ENCODE measurements around the gene DROSHA. TPM values are rescaled to one million over a fixed set of nuclear protein-coding genes. Genes with fewer than 3 reads are reported as not detected.
"Not testable (repeated sequence)": the region's sequence is repeated elsewhere in the genome, so short reads cannot be mapped to it uniquely, and the experiment has no call there.

DROSHA gene, protein sequence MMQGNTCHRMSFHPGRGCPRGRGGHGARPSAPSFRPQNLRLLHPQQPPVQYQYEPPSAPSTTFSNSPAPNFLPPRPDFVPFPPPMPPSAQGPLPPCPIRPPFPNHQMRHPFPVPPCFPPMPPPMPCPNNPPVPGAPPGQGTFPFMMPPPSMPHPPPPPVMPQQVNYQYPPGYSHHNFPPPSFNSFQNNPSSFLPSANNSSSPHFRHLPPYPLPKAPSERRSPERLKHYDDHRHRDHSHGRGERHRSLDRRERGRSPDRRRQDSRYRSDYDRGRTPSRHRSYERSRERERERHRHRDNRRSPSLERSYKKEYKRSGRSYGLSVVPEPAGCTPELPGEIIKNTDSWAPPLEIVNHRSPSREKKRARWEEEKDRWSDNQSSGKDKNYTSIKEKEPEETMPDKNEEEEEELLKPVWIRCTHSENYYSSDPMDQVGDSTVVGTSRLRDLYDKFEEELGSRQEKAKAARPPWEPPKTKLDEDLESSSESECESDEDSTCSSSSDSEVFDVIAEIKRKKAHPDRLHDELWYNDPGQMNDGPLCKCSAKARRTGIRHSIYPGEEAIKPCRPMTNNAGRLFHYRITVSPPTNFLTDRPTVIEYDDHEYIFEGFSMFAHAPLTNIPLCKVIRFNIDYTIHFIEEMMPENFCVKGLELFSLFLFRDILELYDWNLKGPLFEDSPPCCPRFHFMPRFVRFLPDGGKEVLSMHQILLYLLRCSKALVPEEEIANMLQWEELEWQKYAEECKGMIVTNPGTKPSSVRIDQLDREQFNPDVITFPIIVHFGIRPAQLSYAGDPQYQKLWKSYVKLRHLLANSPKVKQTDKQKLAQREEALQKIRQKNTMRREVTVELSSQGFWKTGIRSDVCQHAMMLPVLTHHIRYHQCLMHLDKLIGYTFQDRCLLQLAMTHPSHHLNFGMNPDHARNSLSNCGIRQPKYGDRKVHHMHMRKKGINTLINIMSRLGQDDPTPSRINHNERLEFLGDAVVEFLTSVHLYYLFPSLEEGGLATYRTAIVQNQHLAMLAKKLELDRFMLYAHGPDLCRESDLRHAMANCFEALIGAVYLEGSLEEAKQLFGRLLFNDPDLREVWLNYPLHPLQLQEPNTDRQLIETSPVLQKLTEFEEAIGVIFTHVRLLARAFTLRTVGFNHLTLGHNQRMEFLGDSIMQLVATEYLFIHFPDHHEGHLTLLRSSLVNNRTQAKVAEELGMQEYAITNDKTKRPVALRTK (N-terminal part only)
- total RNA-seq, result 36.5 TPM

GRCh38 chr5:31531888-31532547 is at the start of gene DROSHA, which contains the start of gene C5orf22:
Gene DROSHA, minus strand, starts transcription at chr5:31532093. Its CDS starts 3,034 bp downstream, at chr5:31529059.
Gene C5orf22, plus strand, starts transcription at chr5:31532301. Its CDS starts 92 bp downstream, at chr5:31532393.
- peak; percentile 99 for ATAC-seq

DNA sequence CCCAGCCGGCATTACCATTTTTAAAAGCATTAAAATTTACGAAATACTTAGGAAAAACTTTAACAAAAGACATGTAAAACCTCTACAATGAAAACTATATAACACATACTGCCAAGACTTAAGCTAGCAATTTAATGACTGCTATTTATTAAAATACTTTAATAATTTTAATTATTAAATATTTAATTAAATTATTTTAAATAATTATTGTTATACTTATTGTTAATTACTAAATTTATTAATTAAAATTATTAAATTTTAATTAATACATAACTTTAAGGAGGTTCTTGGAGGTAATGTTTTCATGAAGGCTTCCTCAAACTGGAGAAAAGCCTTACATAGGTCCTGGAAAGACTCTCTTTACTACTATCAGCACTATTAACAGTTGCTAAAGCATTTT is 47.7 kb upstream of the DROSHA start:
- ATAC-seq, result no peak

- no peak for ATAC-seq
Measured at GRCh38 chr5:31577438-31577837, 45.5 kb upstream of the DROSHA start.

- ATAC-seq, result no peak
Measured at GRCh38 chr5:31574772-31575171, 42.9 kb upstream of the DROSHA start.

DNA sequence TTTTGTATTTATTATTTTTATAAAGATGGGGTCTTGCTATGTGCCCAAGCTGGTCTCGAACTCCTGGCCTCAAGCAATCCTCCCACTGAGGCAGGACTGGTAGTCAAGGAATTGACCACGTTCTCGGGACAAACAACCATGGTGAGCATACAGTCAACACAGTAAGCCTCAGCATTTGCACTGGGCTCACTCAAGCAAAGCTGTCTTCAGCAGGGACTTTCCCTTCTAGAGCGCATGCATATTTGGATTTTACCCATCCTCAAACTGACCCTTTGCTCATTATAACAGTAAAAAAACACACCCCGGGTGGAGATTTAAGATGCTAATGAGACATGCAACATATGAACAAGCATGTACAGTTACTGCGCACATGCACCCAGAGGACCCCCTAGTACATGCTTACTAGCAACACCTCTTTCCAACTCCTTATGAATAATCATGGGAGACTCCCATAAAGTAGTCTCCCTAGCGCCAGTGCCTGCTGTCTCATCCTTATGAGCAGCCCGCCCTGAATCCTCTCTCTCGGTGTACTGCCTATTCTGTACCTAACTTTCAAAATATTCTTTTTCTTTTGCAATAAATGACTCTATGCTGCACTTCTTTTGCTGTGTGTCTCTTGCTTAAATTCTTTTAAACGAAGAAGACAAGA is 41.7 kb upstream of the DROSHA start:
- no peak for ATAC-seq

DNA sequence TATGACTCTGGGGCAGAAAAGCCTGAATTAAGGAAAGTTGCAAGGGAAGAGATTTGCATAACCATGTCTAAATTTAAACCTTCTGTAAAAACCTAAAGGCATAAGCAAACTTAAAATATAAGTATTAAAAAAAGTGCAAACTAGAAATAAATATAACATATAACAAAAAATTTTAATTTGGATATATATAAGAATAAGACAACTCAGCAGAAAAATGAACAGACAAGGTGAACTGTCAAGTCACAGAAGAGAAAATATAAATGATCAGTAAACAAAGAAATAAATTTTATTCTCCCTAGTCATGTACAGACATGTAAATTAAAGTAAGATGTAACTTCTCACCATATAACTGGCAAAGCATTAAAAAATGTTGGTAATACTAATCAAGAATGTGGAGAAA is 37.2 kb upstream of the DROSHA start:
- ATAC-seq, result no peak

GRCh38 chr5:31568302-31568835 is 36.5 kb upstream of the DROSHA start:
- ATAC-seq, result no peak

- ATAC-seq, result not testable (repeated sequence)
Measured at GRCh38 chr5:31566362-31566761, 34.5 kb upstream of the DROSHA start.

DNA sequence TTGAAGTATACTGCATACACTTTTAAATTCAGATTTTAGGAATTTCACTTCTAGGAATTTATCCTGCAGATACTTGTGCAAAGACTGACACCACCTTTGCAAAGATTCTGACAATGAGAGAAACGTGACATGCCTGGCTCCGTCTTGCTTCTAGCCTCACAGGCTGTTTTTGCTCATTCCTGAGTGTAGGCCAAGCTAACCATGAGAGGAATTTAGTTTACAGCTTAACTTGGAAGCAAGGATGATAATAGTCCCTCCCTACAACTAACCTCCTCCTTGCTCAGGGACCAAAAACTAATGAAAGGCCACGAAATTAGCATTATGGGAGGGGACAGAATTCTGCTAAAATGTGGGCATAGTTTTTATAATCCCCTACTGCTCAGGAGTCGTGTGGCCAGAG is 31.3 kb upstream of the DROSHA start:
- no peak for ATAC-seq

DNA sequence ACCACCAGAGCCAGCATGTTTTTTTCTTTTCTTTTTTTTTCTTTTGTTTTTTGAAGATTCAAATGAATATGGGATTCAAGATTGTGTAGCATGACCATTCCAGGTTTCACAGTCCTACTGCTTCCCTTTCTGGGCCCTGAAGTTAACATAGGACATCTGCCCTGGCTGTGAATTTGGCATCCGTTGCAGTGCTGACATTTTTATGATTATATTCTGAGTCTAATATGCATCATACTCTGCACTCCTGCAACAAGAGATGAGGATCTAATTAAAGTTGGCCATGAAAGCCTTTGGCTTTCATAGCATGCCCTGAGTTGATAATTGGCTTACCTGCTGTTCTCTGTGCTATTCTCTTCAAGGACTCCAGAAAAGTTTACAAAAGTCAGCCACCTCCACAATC is 30.1 kb upstream of the DROSHA start:
- no peak for ATAC-seq

GRCh38 chr5:31559942-31560341 is 28.0 kb upstream of the DROSHA start:
- no peak for ATAC-seq

GRCh38 chr5:31556461-31556860 is 24.6 kb upstream of the DROSHA start:
- no peak for ATAC-seq

GRCh38 chr5:31554552-31554951 is 22.7 kb upstream of the DROSHA start:
- no peak for ATAC-seq

DNA sequence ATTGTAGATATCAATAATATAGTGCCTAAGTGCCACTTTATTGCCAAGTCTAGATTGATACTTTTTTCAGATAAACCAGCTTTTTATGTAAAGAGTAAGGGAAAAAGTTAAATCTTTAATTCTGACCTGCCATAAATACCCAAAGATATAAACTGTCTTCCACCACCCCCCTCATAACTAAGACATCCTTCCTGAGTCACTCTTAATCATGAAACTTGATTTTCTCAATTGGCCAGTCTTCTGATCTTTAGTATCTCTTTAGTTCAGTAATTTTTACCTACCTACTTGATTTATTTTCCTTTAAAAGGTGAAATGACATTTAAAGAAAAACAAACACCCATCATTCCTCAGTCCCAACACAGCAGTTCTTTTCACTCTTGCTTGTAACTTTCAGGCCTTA is 22.0 kb upstream of the DROSHA start:
- ATAC-seq, result no peak

GRCh38 chr5:31551878-31552277 is 20.0 kb upstream of the DROSHA start:
- peak; percentile 59 for ATAC-seq

GRCh38 chr5:31549114-31549513 is 17.2 kb upstream of the DROSHA start:
- not testable (repeated sequence) for ATAC-seq

- ATAC-seq, result no peak
Measured at GRCh38 chr5:31537851-31538250, 6.0 kb upstream of the DROSHA start.

DNA sequence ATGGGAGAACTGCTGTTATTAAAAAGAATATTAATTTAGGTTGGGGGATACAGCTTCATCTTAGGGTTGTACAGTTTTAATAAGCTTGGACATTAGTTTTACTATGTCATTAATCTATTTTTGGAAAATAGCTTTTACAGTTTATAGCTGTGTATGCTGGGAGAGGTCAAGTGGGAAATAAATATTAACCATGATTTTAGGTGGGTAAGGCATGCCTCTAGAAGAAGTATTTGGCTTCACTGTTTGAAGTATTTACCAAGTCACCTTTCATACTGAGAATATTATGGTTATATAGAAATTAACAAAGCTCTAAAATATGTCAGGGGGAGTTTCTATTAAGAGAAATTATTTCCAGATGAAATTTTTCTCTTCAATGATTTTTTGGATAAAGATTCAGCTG is 5.5 kb upstream of the DROSHA start:
- ATAC-seq, result no peak

DNA sequence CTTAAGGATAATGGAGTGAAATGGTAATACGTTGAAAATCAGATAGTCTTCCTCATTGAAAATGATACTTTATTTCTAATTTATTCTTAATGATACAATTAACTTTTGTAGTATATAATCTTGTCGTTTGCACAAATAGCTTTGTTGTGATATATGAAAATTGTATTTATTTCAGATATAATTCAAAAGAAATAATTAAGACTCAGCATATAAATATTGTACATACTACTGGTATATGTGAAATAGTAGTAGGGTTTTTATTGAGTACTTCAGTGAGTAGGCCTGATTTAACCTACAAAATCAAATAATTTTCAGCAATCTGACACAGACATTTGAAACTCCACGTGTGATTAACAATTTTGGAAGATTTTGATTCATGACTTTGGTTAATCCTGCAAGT is 5.0 kb upstream of the DROSHA start:
- no peak for ATAC-seq

- no peak for ATAC-seq
Measured at GRCh38 chr5:31534527-31535046, 2.7 kb upstream of the DROSHA start.

- peak; percentile 49 for ATAC-seq
Measured at GRCh38 chr5:31531543-31531887, 378 bp downstream of the DROSHA start.
